NCI-H226 (cell line): ENCODE data around the gene FGA.
"Not testable (repeated sequence)": the region's sequence is repeated elsewhere in the genome, so short reads cannot be mapped to it uniquely, and the experiment has no call there.

ENCODE experiments used
- DNase-seq: peaks from one replicate; pipeline ENCODE4 v3.0.0-alpha.2; 2015

FGA gene

GRCh38 chr4:154606728-154607723, 16.5 kb upstream of the FGA start:
- no peak for DNase-seq

DNA sequence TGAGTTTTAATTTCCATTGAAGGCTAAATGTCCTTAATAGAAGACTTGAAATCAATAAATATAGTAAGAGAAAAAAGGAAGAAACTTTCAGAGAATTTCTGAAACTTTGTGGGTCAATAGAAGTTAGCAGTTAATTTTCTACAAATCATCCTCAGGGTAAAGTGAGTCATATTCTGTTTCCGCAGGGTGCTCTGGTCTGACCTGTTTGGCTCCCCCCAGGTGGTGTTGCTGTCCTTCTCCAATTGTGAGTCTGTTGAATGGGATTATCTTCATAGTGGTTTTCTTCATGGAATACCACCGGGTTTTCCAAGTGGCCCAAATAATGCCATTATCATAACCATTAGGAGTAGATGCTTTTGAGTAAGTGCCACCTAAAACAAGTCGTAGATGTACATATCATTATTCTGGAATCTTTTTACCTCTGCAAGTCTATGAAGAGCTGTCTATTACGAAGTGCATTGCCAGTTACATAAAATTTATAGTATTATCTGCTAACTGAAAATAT, 14.2 kb upstream of the FGA start:
- no peak for DNase-seq

- DNase-seq, result no peak
These were observed 12.7 kb upstream of the FGA start for GRCh38 chr4:154603033-154603943.

DNA sequence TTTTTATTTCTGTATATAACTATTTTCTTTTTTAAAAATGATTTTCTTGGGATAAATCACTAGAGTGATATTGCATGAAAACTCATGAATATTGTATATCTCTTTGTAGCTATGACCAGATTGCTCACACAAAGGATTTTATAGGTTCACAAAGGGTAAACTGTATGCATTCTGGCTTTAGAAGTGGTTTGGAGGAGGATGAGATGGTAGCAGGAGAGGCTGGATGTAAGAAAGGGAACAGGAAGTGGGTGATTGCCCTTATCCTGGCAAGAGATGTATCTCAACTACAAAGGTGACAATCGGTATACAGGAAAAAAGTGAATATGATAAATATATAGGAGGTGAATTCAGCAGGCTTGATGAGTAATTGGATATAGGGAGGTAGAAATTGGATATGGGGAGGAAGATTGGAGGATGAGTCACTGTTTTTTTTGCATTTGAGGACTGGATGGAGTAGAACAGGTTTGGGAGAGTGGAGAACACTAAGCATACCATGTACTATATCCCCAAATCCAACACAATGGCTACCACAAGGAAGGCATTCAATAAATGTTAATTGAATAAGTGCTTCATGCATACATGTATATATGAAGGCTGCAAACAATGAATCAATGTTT, 12.0 kb upstream of the FGA start:
- peak; percentile 25 for DNase-seq

GRCh38 chr4:154597798-154598774, 7.5 kb upstream of the FGA start:
- no peak for DNase-seq

GRCh38 chr4:154597281-154597680, 6.7 kb upstream of the FGA start:
- DNase-seq, result not testable (repeated sequence)

DNA sequence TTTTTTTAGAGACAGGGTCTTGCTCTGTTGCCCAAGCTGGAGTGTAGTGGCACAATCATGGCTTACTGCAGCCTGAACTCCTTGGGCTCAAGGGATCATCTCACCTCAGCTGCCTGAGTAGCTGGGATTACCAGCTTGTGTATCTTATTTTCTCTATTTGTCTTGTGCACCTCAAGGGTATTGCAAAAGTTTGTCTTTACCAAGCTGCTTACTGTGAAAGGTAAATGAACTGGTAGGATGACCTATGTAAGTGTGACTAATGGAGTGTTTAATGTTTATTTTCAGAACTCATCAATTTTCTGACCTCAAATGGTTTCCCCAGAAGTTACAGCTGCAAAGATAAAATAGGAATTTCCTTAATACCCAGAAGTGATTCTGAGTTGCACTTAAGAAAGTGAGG, 5.3 kb upstream of the FGA start:
- DNase-seq, result peak; percentile 37

DNA sequence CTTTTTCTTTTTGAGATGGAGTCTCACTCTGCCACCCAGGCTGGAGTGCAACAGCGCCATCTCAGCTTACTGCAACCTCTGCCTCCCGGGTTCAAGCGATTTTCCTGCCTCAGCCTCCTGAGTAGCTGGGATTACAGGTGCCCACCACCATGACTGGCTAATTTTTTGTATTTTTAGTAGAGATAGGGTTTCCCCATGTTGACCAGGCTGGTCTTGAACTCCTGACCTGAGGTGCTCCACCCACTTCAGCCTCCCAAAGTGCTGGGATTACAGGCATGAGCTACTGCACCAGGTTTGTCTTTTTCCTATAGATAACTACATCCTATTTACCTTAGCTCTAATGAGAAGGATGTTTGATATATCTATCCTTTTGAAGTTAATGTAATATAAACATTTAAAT, 3.8 kb upstream of the FGA start:
- not testable (repeated sequence) for DNase-seq

- DNase-seq, result no peak
These were observed 3.3 kb upstream of the FGA start for GRCh38 chr4:154593868-154594267.

DNA sequence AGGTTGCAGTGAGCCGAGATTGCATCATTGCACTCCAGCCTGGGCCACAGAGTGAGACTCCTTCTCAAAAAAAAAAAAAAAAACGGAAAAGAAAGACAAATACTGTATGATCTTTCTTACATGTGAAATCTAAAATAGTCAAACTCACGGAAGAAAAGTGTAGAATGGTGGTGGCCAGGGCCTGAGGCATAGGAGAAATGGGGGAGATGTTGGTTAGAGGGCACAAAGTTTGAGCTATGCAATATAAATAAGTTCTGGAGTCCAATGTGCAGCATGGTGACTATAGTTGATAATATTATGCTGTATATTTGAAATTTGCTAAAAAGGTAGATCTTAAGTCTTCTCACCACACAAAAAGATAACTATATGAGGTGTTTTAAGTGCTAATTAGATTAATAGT, 1.3 kb upstream of the FGA start:
- DNase-seq, result no peak

DNA sequence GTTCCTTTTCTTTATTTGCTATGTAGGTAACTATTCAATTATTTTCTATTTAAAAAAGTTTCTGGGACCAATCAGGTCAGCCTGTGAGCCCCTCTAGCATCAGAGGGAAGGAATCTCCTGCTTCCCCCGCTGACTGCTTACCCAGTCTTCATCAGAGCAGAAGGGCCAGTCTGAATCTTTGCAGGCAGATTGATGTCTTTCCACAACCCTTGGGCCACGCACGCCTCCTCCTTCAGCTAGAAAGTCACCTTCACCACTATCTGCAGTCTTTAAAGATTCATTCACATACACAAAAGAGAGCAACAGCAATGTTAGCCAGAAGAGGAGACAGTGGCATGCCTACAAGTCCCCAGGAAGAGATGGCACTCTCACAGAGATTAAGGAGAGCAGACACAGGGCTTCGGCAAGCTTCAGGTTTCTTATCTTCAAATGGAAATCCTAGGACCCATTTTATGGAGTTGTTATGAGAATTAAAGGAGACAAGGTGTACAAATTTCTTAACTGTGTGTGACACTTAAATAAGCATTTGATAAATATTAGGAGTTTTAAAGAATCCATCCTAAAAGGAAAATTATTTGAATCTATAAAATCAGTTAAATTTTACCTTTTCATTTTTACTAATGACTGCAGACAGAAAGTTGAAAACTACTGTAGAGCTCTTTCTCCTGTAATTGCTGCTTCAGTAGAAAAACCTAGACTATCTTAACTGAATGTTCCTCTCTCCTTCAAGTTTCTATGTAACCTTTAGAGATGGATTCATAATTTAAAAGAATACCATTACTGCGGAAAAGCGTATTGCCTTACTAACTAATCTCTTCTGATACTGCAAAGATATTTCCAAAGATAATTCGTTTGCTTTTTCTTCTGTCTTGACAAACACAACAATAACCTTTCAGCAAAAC, 995 bp downstream of the FGA start:
- DNase-seq, result no peak

- DNase-seq, result no peak
These were observed 2.3 kb downstream of the FGA start for GRCh38 chr4:154588198-154588597.

GRCh38 chr4:154586296-154587033, 4.1 kb downstream of the FGA start:
- no peak for DNase-seq

DNA sequence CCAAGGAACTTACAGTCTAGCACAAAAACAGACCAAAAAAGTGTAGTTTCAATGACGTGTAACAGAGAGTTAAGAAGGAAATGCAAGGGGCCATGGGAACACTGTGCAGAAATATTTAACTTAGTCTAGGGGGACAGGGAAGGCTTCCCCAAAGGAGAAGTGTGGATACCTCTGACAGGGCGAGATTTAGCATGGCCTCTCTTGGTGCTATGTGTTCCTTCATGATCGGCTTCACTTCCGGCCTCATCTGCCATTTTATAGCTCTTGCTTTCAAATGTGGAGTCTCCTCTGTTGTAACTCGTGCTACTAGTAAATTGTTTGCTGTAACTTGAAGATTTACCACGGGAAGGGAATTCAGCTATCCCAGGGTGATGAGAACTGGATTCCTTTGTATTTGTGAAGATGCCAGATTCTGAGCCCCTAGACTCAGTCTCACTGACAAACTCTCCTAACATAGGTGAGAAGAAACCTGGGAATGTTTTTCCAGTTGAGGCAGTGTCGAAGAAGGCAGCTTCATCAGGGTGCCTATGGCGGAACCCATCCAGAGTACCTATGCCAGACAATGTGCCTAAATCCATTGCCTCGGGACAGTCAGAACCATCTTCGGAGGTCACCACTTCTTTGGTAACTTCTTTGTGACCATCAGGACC, 5.0 kb downstream of the FGA start:
- DNase-seq, result no peak

- no peak for DNase-seq
These were observed 6.3 kb downstream of the FGA start for GRCh38 chr4:154584259-154584658.

DNA sequence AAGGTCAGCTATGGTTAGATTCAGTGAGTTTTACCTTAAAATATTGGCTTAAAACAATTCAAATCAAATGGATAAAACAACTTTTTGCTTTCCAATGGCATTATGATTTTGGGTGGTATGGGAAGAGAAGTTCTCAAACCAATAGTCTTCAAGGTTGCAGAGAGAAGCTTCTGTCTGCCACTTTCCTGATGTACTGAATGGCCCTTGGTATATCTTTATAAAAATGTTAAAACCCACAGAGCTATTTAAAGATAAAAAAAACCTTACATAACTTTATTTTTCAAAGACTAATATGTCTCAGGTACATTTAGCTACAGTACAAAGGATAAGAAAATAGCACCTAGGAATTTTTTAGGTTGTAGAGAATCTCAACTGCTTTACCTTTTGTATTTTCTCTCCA, 6.9 kb downstream of the FGA start:
- no peak for DNase-seq

GRCh38 chr4:154583230-154583629, 7.3 kb downstream of the FGA start:
- DNase-seq, result no peak

- no peak for DNase-seq
These were observed 7.8 kb downstream of the FGA start for GRCh38 chr4:154582723-154583122.

GRCh38 chr4:154579927-154580326, 10.6 kb downstream of the FGA start:
- DNase-seq, result no peak
